ENCODE data around the gene CAPZA1. TPM values are rescaled to one million over a fixed set of nuclear protein-coding genes. Genes with fewer than 3 reads are reported as not detected.

The CAPZA1 gene
- total and polyA plus RNA-seq, 2 donors (not counting 1 experiment from before 2014, with no cell fraction given): 201 to 262 TPM

DNA sequence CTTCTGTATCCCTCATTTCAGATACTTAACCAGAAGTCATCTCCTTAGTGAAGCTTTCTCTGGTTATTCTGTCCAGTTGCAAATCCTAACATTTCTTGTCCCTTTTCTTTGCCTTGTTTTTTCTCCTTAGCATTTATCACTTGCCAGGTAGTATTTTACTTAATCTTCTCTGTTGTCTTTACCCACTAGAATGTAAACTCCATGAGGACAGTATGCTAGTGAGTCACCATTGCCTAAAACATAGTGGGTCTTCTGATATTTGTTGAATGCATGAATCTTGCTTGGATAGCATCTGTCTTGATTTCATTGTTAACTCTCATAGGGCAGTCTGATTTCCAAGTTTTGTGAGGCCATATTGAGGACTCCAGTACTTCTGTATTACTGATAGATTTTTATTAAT lies 9.6 kb downstream of the CAPZA1 start:
- TF ChIP-seq, protein P1, sequence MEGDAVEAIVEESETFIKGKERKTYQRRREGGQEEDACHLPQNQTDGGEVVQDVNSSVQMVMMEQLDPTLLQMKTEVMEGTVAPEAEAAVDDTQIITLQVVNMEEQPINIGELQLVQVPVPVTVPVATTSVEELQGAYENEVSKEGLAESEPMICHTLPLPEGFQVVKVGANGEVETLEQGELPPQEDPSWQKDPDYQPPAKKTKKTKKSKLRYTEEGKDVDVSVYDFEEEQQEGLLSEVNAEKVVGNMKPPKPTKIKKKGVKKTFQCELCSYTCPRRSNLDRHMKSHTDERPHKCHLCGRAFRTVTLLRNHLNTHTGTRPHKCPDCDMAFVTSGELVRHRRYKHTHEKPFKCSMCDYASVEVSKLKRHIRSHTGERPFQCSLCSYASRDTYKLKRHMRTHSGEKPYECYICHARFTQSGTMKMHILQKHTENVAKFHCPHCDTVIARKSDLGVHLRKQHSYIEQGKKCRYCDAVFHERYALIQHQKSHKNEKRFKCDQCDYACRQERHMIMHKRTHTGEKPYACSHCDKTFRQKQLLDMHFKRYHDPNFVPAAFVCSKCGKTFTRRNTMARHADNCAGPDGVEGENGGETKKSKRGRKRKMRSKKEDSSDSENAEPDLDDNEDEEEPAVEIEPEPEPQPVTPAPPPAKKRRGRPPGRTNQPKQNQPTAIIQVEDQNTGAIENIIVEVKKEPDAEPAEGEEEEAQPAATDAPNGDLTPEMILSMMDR (conservative IDR thresholded peaks at IDR 0.05 in 1 of 2, IDR thresholded peaks at IDR 0.05 in 1 of 2; ENCODE audit: low read depth in 1 of 2, low read length in 2 of 2): no peak
- TF ChIP-seq EZH2 (IDR thresholded peaks at IDR 0.05; ENCODE audit: low read length, missing control alignments): no peak
- H2AFZ ChIP-seq (ENCODE audit: low read length): no peak overlapping the region
- no peak overlapping the region for H3K27ac ChIP-seq (ENCODE audit: insufficient read depth, low read length)
- peaks cover 4% of the 10 kb centered on the region for H3K4me1 ChIP-seq (ENCODE audit: control insufficient read depth, extremely low read depth, insufficient read depth, low read length)
- no peak overlapping the region for H3K4me3 ChIP-seq (replicated peaks in 1 of 4; ENCODE audit: control extremely low read depth in 1 of 4, insufficient read depth in 1 of 4, low read depth in 3 of 4, low read length in 4 of 4)
- H3K36me3 ChIP-seq (ENCODE audit: control insufficient read depth, insufficient read depth, low read length): peaks cover 2% of the 10 kb centered on the region
- H4K20me1 ChIP-seq (ENCODE audit: control insufficient read depth, extremely low read depth, insufficient read depth, low read length): peaks cover 2% of the 10 kb centered on the region
- H3K79me2 ChIP-seq (ENCODE audit: control insufficient read depth, insufficient read depth, low read length): peaks cover 97% of the 10 kb centered on the region
- no peak overlapping the region for H3K9ac ChIP-seq (ENCODE audit: insufficient read depth, low read length)
- H3K9me3 ChIP-seq (ENCODE audit: control insufficient read depth, insufficient read depth, low read depth, low read length): no peaks in the 10 kb centered on the region
- no peaks in the 10 kb centered on the region for H3K27me3 ChIP-seq (ENCODE audit: control insufficient read depth, insufficient read depth, low read length)
- H3K4me2 ChIP-seq (ENCODE audit: extremely low read depth, insufficient read depth, low read length): no peak overlapping the region
- DNase-seq (ENCODE audit: low read depth in 2 of 2): no peak

DNA sequence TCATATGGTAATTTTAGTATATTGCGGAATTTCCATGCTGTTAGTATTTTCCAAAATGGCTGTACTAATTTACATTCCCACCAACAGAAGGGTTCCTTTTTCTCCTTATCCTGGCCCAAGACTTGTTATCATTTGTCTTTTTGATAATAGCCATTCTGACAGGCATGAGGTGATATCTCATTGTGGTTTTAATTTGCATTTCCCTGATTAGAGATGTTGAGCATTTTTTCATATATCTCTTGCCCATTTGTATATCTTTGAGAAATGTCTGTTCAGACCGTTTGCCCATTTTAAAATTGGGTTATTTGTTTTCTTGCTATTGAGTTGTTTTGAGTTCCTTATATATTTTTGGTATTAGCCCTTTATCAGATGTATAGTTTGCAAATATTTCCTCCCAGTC lies 14.0 kb downstream of the CAPZA1 start:
- TF ChIP-seq, protein P1 (conservative IDR thresholded peaks at IDR 0.05 in 1 of 2, IDR thresholded peaks at IDR 0.05 in 1 of 2; ENCODE audit: low read depth in 1 of 2, low read length in 2 of 2): no peak
- no peak for TF ChIP-seq EZH2 (IDR thresholded peaks at IDR 0.05; ENCODE audit: low read length, missing control alignments)
- DNase-seq (ENCODE audit: low read depth in 2 of 2): peak in 1 of 2 donors; percentile 19
- H3K4me1 ChIP-seq (ENCODE audit: control insufficient read depth, extremely low read depth, insufficient read depth, low read length): peaks cover 3% of the 10 kb centered on the region
- no peak overlapping the region for H3K27ac ChIP-seq (ENCODE audit: insufficient read depth, low read length)
- H3K9me3 ChIP-seq (ENCODE audit: control insufficient read depth, insufficient read depth, low read depth, low read length): no peaks in the 10 kb centered on the region
- peaks cover 4% of the 10 kb centered on the region for H4K20me1 ChIP-seq (ENCODE audit: control insufficient read depth, extremely low read depth, insufficient read depth, low read length)
- H3K36me3 ChIP-seq (ENCODE audit: control insufficient read depth, insufficient read depth, low read length): no peaks in the 10 kb centered on the region
- H3K9ac ChIP-seq (ENCODE audit: insufficient read depth, low read length): no peak overlapping the region
- H3K4me3 ChIP-seq (replicated peaks in 1 of 4; ENCODE audit: control extremely low read depth in 1 of 4, insufficient read depth in 1 of 4, low read depth in 3 of 4, low read length in 4 of 4): no peak overlapping the region
- H3K27me3 ChIP-seq (ENCODE audit: control insufficient read depth, insufficient read depth, low read length): no peaks in the 10 kb centered on the region
- H2AFZ ChIP-seq (ENCODE audit: low read length): no peak overlapping the region
- H3K4me2 ChIP-seq (ENCODE audit: extremely low read depth, insufficient read depth, low read length): no peak overlapping the region
- peaks cover 98% of the 10 kb centered on the region for H3K79me2 ChIP-seq (ENCODE audit: control insufficient read depth, insufficient read depth, low read length)

DNA sequence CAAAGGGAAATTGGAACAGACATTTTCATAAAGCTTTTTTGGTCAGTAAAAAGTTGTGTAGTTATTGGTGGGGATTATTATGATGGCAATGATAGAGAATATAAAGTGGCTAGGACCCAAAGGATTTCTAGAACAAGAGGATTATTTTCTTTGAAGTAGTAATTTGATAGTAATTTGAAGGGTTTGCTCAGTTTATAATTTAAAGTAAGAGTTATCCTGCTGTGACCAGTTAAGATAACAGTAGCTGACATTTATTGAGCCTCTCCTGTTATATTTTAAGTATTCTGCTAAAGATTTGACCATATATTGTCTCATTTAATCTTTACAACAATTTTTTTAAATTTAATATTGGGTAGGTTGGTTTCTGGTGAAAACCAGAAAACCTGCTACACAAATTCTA lies 14.7 kb downstream of the CAPZA1 start:
- no peak overlapping the region for H3K9ac ChIP-seq (ENCODE audit: insufficient read depth, low read length)
- H3K4me3 ChIP-seq (replicated peaks in 1 of 4; ENCODE audit: control extremely low read depth in 1 of 4, insufficient read depth in 1 of 4, low read depth in 3 of 4, low read length in 4 of 4): no peak overlapping the region
- TF ChIP-seq EZH2 (IDR thresholded peaks at IDR 0.05; ENCODE audit: low read length, missing control alignments): no peak
- TF ChIP-seq, protein P1 (conservative IDR thresholded peaks at IDR 0.05 in 1 of 2, IDR thresholded peaks at IDR 0.05 in 1 of 2; ENCODE audit: low read depth in 1 of 2, low read length in 2 of 2): no peak
- no peak overlapping the region for H3K4me2 ChIP-seq (ENCODE audit: extremely low read depth, insufficient read depth, low read length)
- no peak overlapping the region for H2AFZ ChIP-seq (ENCODE audit: low read length)
- no peaks in the 10 kb centered on the region for H3K9me3 ChIP-seq (ENCODE audit: control insufficient read depth, insufficient read depth, low read depth, low read length)
- DNase-seq (ENCODE audit: low read depth in 2 of 2): no peak
- H3K79me2 ChIP-seq (ENCODE audit: control insufficient read depth, insufficient read depth, low read length): peaks cover 97% of the 10 kb centered on the region
- no peak overlapping the region for H3K27ac ChIP-seq (ENCODE audit: insufficient read depth, low read length)
- H4K20me1 ChIP-seq (ENCODE audit: control insufficient read depth, extremely low read depth, insufficient read depth, low read length): peaks cover 6% of the 10 kb centered on the region
- H3K36me3 ChIP-seq (ENCODE audit: control insufficient read depth, insufficient read depth, low read length): no peaks in the 10 kb centered on the region
- H3K27me3 ChIP-seq (ENCODE audit: control insufficient read depth, insufficient read depth, low read length): no peaks in the 10 kb centered on the region
- peaks cover 3% of the 10 kb centered on the region for H3K4me1 ChIP-seq (ENCODE audit: control insufficient read depth, extremely low read depth, insufficient read depth, low read length)
